Uterus (tissue), 4 donors: Measurements from ENCODE around the gene ATP10A. TPM values are rescaled to one million over a fixed set of nuclear protein-coding genes. Genes with fewer than 3 reads are reported as not detected.

Experiments
- DNase-seq, 2 donors: peaks; one replicate each; pipeline ENCODE4 v3.0.0-alpha.2; 2019 to 2020
- H3K27ac ChIP-seq, 2 donors: fragments of 200-600 bp; sonication (generic); 1 replicate in 1 of 2; 2 replicates in 1 of 2; pipeline ENCODE4 v1.5.1; 2016 to 2018
- H3K27me3 ChIP-seq, 2 donors: fragments of 200-600 bp; sonication (generic); one replicate each; pipeline ENCODE4 v1.5.1; 2018 to 2019; ENCODE audit warnings: control low read depth in 1 of 2
- H3K36me3 ChIP-seq, 2 donors: fragments of 200-600 bp; sonication (generic); one replicate each; pipeline ENCODE4 v1.5.1; 2019; ENCODE audit warnings: control low read depth in 1 of 2
- H3K4me1 ChIP-seq, 2 donors: fragments of 200-600 bp; sonication (generic); one replicate each; pipeline ENCODE4 v1.5.1; 2018 to 2019; ENCODE audit warnings: control low read depth in 1 of 2
- H3K4me3 ChIP-seq, 2 donors: fragments of 200-600 bp; sonication (generic); 1 replicate in 1 of 2; 2 replicates in 1 of 2; pipeline ENCODE4 v1.5.1; 2018 to 2019; ENCODE audit warnings: mild to moderate bottlenecking in 1 of 2
- H3K9me3 ChIP-seq, 2 donors: fragments of 200-600 bp; sonication (generic); one replicate each; pipeline ENCODE4 v1.5.1; 2019; ENCODE audit warnings: control low read depth in 1 of 2
- CTCF ChIP-seq, 4 experiments: fragments of 200-600 bp in 2 of 4; fragments of 450-650 bp in 2 of 4; sonication (generic) in 2 of 4; IDR thresholded peaks; one replicate each; pipeline ENCODE4 v1.5.1; 2016 to 2019; ENCODE audit warnings: antibody characterized with exemption in 4 of 4, mild to moderate bottlenecking in 2 of 4, moderate library complexity in 1 of 4
- POLR2A ChIP-seq, 2 donors: fragments of 450-650 bp; IDR thresholded peaks; one replicate each; pipeline ENCODE4 v1.6.1; 2016; ENCODE audit warnings: antibody characterized with exemption in 2 of 2, mild to moderate bottlenecking in 1 of 2, moderate library complexity in 1 of 2
- intact Hi-C: fragments of 100-400 bp; cut with DNase I; formaldehyde crosslinking; loops from one replicate; pipeline ENCODE4 v1.15.1; 2023; ENCODE audit warnings: low total_unique reads
- total RNA-seq, 4 donors: library from RNA; depleted of rRNA in 3 of 4; stranded (reverse); fragments of >200 nt in 3 of 4; gene quantifications; one replicate each; pipeline versions ENCODE4 v1.1.0 to v1.2.4, GENCODE V29; 2014 to 2023
- donor health status: DM: yes; HTN: yes; CAD: no.

Gene ATP10A
- total RNA-seq, 4 donors from 2014 or later, result 0.29 to 3.8 (median 2.5) TPM

- Histone ChIP-seq H3K4me3 (no peak overlapping the region), H3K4me1 (no peaks in the 10 kb centered on the region), H3K27ac (no peak overlapping the region), H3K27me3 (no peaks in the 10 kb centered on the region), H3K9me3 (no peaks in the 10 kb centered on the region), H3K36me3 (no peaks in the 10 kb centered on the region)
- DNase-seq, result no peak
- no peak for TF ChIP-seq CTCF (IDR thresholded peaks at IDR 0.05)
- TF ChIP-seq POLR2A (IDR thresholded peaks at IDR 0.05), result no peak
- intact Hi-C loops, result no loop called here
Observed at GRCh38 chr15:25796395-25796794, 66.7 kb downstream of the ATP10A start.

GRCh38 chr15:25795712-25796111 is 67.4 kb downstream of the ATP10A start:
- no peak overlapping the region for H3K27ac ChIP-seq
- DNase-seq, result no peak
- no peaks in the 10 kb centered on the region for H3K36me3 ChIP-seq
- no peaks in the 10 kb centered on the region for H3K9me3 ChIP-seq
- intact Hi-C loops, result no loop called here
- no peaks in the 10 kb centered on the region for H3K27me3 ChIP-seq
- H3K4me3 ChIP-seq, result no peak overlapping the region
- TF ChIP-seq POLR2A (IDR thresholded peaks at IDR 0.05) (no peak), CTCF (IDR thresholded peaks at IDR 0.05) (no peak)
- no peaks in the 10 kb centered on the region for H3K4me1 ChIP-seq

- Histone ChIP-seq H3K36me3 (no peaks in the 10 kb centered on the region), H3K4me3 (no peak overlapping the region), H3K27ac (no peak overlapping the region), H3K9me3 (no peaks in the 10 kb centered on the region), H3K4me1 (no peaks in the 10 kb centered on the region), H3K27me3 (no peaks in the 10 kb centered on the region)
- no peak for TF ChIP-seq CTCF (IDR thresholded peaks at IDR 0.05)
- no peak for TF ChIP-seq POLR2A (IDR thresholded peaks at IDR 0.05)
- no peak for DNase-seq
- intact Hi-C loops, result no loop called here
Observed at GRCh38 chr15:25795061-25795460, 68.1 kb downstream of the ATP10A start.

GRCh38 chr15:25793354-25794050 is 69.6 kb downstream of the ATP10A start:
- no peaks in the 10 kb centered on the region for H3K27me3 ChIP-seq
- no peak overlapping the region for H3K4me3 ChIP-seq
- no peak overlapping the region for H3K27ac ChIP-seq
- intact Hi-C loops, result no loop called here
- H3K9me3 ChIP-seq, result no peaks in the 10 kb centered on the region
- no peak for DNase-seq
- H3K4me1 ChIP-seq, result peaks cover 0 to 3% of the 10 kb centered on the region in 2 donors
- TF ChIP-seq POLR2A (IDR thresholded peaks at IDR 0.05) (no peak), CTCF (IDR thresholded peaks at IDR 0.05) (no peak)
- H3K36me3 ChIP-seq, result no peaks in the 10 kb centered on the region

- intact Hi-C loops, result no loop called here
- H3K4me1 ChIP-seq, result peaks cover 0 to 12% of the 10 kb centered on the region in 2 donors
- H3K4me3 ChIP-seq, result no peak overlapping the region
- no peak overlapping the region for H3K27ac ChIP-seq
- H3K36me3 ChIP-seq, result no peaks in the 10 kb centered on the region
- no peak for DNase-seq
- no peaks in the 10 kb centered on the region for H3K9me3 ChIP-seq
- no peak for TF ChIP-seq CTCF (IDR thresholded peaks at IDR 0.05)
- TF ChIP-seq POLR2A (IDR thresholded peaks at IDR 0.05), result no peak
- H3K27me3 ChIP-seq, result no peaks in the 10 kb centered on the region
Observed at GRCh38 chr15:25792128-25792527, 71.0 kb downstream of the ATP10A start.
